ENCODE results near the gene GGA3.
A peak's percentile ranks its signal among the peaks of the same experiment; 100 is the strongest.

DNA sequence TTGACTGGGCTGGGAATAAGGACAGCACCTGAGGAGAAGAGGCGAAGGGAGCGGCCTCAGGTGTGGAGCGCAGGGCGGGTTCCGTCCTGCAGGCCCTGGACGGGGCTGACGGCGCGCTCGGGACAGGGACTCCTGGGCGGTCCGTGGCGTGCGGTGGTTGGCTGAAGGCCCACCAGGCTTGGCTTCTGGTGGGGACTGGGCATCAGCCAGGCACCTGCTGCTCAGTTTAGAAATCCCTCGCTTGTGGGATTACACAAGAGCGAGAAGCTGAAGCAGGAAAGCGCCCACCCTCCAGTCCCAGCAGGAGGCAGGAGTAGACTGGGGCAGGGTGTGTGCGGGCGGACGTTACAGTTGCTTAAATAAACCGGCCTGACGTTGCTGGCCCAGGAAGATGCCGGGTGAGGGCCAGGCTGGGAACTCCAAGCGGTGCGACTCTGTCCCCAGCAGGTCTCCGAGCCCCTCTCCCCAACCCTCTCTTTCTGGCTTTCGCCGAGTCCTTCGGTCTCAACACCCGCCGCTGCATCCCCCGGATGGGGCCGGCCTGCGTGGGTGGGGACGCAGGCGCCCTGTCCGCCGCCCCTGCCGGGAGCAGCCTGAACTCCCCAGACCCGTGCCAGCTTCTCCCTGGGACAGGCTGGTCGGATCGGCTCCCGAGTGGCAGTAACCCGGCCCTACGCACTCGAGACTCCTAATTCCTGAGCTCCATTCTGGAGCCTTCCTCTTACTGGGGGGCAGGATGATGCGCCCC lies 9.0 kb upstream of the GGA3 start:
- TF ChIP-seq, protein P1, sequence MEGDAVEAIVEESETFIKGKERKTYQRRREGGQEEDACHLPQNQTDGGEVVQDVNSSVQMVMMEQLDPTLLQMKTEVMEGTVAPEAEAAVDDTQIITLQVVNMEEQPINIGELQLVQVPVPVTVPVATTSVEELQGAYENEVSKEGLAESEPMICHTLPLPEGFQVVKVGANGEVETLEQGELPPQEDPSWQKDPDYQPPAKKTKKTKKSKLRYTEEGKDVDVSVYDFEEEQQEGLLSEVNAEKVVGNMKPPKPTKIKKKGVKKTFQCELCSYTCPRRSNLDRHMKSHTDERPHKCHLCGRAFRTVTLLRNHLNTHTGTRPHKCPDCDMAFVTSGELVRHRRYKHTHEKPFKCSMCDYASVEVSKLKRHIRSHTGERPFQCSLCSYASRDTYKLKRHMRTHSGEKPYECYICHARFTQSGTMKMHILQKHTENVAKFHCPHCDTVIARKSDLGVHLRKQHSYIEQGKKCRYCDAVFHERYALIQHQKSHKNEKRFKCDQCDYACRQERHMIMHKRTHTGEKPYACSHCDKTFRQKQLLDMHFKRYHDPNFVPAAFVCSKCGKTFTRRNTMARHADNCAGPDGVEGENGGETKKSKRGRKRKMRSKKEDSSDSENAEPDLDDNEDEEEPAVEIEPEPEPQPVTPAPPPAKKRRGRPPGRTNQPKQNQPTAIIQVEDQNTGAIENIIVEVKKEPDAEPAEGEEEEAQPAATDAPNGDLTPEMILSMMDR (conservative IDR thresholded peaks at IDR 0.05) = peak; percentile 39; the same call in 1 of the 2 replicates
- no peak for TF ChIP-seq EZH2 (IDR thresholded peaks at IDR 0.05; ENCODE audit: low read depth)
